ENCODE data around the gene INTS7.
A peak's percentile ranks its signal among the peaks of the same experiment; 100 is the strongest.
"Not testable (repeated sequence)": the region's sequence is repeated elsewhere in the genome, so short reads cannot be mapped to it uniquely, and the experiment has no call there.

Gene INTS7

GRCh38 chr1:212035835-212036605 lies 663 bp upstream of the INTS7 start:
- DNase-seq (ENCODE audit: low spot score), result no peak

GRCh38 chr1:212034516-212035122 lies 738 bp downstream of the INTS7 start:
- DNase-seq (ENCODE audit: low spot score), result no peak

- DNase-seq (ENCODE audit: low spot score), result peak; percentile 73
These were observed 4.3 kb downstream of the INTS7 start for GRCh38 chr1:212030936-212031528.

- not testable (repeated sequence) for DNase-seq (ENCODE audit: low spot score)
These were observed 7.6 kb downstream of the INTS7 start for GRCh38 chr1:212027727-212028126.

GRCh38 chr1:212024469-212025149 lies 10.7 kb downstream of the INTS7 start:
- no peak for DNase-seq (ENCODE audit: low spot score)

DNA sequence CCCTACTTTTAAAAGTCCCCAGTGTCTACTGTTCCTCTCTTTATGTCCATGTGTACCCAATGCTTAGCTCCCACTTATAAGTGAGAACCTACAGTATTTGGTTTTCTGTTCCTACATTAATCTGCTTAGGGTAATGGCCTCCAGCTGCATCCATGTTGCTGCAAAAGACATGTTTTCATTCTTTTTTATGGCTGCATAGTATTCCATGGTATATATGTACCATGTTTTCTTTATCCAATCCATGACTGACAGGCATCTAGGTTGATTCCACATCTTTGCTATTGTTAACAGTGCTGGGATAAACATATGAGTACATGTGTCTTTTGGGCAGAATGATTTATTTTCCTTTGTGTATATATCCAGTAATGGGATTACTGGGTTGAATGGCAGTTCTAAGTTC lies 12.4 kb downstream of the INTS7 start:
- not testable (repeated sequence) for DNase-seq (ENCODE audit: low spot score)

- DNase-seq (ENCODE audit: low spot score), result no peak
These were observed 13.8 kb downstream of the INTS7 start for GRCh38 chr1:212021563-212021962.

GRCh38 chr1:212020975-212021374 lies 14.4 kb downstream of the INTS7 start:
- no peak for DNase-seq (ENCODE audit: low spot score)

GRCh38 chr1:212013672-212014071 lies 21.7 kb downstream of the INTS7 start:
- no peak for DNase-seq (ENCODE audit: low spot score)

- peak; percentile 80 for DNase-seq (ENCODE audit: low spot score)
These were observed 23.2 kb downstream of the INTS7 start for GRCh38 chr1:212012034-212012740.

GRCh38 chr1:212010004-212010403 lies 25.4 kb downstream of the INTS7 start:
- DNase-seq (ENCODE audit: low spot score), result no peak

- DNase-seq (ENCODE audit: low spot score), result no peak
These were observed 25.8 kb downstream of the INTS7 start for GRCh38 chr1:212009561-212009960.

- no peak for DNase-seq (ENCODE audit: low spot score)
These were observed 27.5 kb downstream of the INTS7 start for GRCh38 chr1:212007886-212008285.

GRCh38 chr1:212007178-212007577 lies 28.2 kb downstream of the INTS7 start:
- DNase-seq (ENCODE audit: low spot score), result no peak

GRCh38 chr1:212004895-212005608 lies 30.3 kb downstream of the INTS7 start:
- no peak for DNase-seq (ENCODE audit: low spot score)

- no peak for DNase-seq (ENCODE audit: low spot score)
These were observed 32.8 kb downstream of the INTS7 start for GRCh38 chr1:212002536-212002935.

DNA sequence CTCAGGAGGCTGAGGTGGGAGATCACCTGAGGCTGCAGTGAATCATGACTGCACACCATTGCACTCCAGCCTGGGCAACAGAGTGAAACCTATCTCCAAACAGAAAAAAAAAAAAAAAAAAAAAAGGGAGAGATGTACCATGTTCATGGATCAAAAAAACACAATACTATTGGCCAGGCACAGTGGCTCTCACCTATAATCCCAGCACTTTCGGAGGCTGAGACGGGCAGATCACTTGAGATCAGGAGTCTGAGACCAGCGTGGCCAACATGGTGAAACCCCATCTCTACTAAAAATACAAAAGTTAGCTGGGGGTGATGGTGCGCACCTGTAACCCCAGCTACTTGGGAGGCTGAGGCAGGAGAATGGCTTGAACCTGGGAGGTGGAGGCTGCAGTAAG lies 37.9 kb downstream of the INTS7 start:
- DNase-seq (ENCODE audit: low spot score), result not testable (repeated sequence)

- no peak for DNase-seq (ENCODE audit: low spot score)
These were observed 43.7 kb downstream of the INTS7 start for GRCh38 chr1:211991695-211992094.

DNA sequence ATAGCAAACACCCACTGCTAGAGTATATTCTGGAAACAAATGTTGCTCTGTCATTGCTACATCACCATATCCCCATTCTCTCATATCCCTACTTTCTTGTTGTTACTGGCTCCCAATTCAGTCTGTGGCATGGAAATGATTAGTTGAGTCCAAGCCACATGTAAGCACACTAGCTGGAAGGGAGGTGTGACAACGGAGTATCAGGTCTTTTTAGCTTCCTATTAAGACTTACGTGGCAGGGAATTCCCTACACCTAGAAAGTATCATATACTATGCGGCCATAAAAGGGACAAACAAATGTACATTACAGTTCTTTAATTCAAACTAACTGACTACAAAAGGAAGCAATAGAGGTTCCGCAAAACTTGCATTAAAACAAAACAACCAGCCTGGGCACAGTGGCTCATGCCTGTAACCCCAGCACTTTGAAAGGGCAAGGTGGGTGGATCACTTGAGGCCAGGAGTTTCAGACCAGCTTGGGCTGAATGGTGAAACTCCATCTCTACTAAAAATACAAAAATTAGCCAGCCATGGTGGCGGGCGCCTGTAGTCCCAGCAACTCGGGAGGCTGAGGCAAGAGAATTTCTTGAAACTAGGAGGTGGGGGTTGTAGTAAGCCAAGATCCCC lies 48.6 kb downstream of the INTS7 start:
- DNase-seq (ENCODE audit: low spot score), result no peak

GRCh38 chr1:211985556-211986264 lies 49.6 kb downstream of the INTS7 start:
- DNase-seq (ENCODE audit: low spot score), result no peak

Data from GM03348 (cell line).